K562 (cell line): ENCODE data around the gene LITAF. TPM values are rescaled to one million over a fixed set of nuclear protein-coding genes. Genes with fewer than 3 reads are reported as not detected.

Experiments
- TARDBP ChIP-seq: fragments of 450-650 bp; IDR thresholded peaks from 2 replicates; pipeline ENCODE4 v1.6.1; 2016
- ZNF124 ChIP-seq: sonication (generic); formaldehyde crosslinking; IDR thresholded peaks from 2 replicates; pipeline ENCODE4 v1.8.1; 2022; ENCODE audit warnings: missing genetic modification reagents
- polyA plus RNA-seq, 8 experiments: library from polyadenylated mRNA; depleted of rRNA in 4 of 8; stranded (reverse) in 5 of 8; unstranded in 3 of 8; fragments of >200 nt; fragmentation: Nextera tagmentation in 2 of 8; fragmentation: Illumina TruSeq in 1 of 8; extraction: Ambion mirVana in 2 of 8; extraction: Trizol in 1 of 8; gene quantifications; 2 replicates each; pipeline versions ENCODE4 v1.2.1 to v1.2.3, GENCODE V29; 2011 to 2014; ENCODE audit warnings: inconsistent platforms in 1 of 8, missing spikeins in 1 of 8
- total RNA-seq, 7 experiments: library from RNA; depleted of rRNA in 6 of 7; stranded (reverse); fragments of >200 nt in 6 of 7; fragmentation: Illumina TruSeq in 2 of 7; extraction: Trizol in 2 of 7; gene quantifications; 2 replicates each; pipeline versions ENCODE4 v1.2.1 to v1.2.3, GENCODE V29; 2011 to 2021; ENCODE audit warnings: low replicate concordance in 1 of 7
- TF ChIP-seq, protein P1 (sequence below): fragments of 450-650 bp; IDR thresholded peaks from 2 replicates; pipeline ENCODE4 v1.6.1; 2016; ENCODE audit warnings: mild to moderate bottlenecking, moderate library complexity
- TF ChIP-seq, protein P2 (sequence below): fragments of 250-450 bp; sonication (Bioruptor Pico); IDR thresholded peaks from 2 replicates; pipeline ENCODE4 v1.4.0; 2020; ENCODE audit warnings: mild to moderate bottlenecking, moderate library complexity
- TF ChIP-seq, protein P3 (sequence below): fragments of 450-650 bp; IDR thresholded peaks from 2 replicates; pipeline ENCODE4 v1.6.1; 2014; ENCODE audit warnings: low read depth, mild to moderate bottlenecking, moderate library complexity, borderline replicate concordance

LITAF gene
- total and polyA plus RNA-seq, 9 of the 15 experiments (the other 6 are each of a cell fraction or from before 2014, with no cell fraction given), result 4.1 to 17.8 (median 11.9) TPM

GRCh38 chr16:11557801-11558200, 28.9 kb downstream of the LITAF start (continued):
- TF ChIP-seq, protein P1, sequence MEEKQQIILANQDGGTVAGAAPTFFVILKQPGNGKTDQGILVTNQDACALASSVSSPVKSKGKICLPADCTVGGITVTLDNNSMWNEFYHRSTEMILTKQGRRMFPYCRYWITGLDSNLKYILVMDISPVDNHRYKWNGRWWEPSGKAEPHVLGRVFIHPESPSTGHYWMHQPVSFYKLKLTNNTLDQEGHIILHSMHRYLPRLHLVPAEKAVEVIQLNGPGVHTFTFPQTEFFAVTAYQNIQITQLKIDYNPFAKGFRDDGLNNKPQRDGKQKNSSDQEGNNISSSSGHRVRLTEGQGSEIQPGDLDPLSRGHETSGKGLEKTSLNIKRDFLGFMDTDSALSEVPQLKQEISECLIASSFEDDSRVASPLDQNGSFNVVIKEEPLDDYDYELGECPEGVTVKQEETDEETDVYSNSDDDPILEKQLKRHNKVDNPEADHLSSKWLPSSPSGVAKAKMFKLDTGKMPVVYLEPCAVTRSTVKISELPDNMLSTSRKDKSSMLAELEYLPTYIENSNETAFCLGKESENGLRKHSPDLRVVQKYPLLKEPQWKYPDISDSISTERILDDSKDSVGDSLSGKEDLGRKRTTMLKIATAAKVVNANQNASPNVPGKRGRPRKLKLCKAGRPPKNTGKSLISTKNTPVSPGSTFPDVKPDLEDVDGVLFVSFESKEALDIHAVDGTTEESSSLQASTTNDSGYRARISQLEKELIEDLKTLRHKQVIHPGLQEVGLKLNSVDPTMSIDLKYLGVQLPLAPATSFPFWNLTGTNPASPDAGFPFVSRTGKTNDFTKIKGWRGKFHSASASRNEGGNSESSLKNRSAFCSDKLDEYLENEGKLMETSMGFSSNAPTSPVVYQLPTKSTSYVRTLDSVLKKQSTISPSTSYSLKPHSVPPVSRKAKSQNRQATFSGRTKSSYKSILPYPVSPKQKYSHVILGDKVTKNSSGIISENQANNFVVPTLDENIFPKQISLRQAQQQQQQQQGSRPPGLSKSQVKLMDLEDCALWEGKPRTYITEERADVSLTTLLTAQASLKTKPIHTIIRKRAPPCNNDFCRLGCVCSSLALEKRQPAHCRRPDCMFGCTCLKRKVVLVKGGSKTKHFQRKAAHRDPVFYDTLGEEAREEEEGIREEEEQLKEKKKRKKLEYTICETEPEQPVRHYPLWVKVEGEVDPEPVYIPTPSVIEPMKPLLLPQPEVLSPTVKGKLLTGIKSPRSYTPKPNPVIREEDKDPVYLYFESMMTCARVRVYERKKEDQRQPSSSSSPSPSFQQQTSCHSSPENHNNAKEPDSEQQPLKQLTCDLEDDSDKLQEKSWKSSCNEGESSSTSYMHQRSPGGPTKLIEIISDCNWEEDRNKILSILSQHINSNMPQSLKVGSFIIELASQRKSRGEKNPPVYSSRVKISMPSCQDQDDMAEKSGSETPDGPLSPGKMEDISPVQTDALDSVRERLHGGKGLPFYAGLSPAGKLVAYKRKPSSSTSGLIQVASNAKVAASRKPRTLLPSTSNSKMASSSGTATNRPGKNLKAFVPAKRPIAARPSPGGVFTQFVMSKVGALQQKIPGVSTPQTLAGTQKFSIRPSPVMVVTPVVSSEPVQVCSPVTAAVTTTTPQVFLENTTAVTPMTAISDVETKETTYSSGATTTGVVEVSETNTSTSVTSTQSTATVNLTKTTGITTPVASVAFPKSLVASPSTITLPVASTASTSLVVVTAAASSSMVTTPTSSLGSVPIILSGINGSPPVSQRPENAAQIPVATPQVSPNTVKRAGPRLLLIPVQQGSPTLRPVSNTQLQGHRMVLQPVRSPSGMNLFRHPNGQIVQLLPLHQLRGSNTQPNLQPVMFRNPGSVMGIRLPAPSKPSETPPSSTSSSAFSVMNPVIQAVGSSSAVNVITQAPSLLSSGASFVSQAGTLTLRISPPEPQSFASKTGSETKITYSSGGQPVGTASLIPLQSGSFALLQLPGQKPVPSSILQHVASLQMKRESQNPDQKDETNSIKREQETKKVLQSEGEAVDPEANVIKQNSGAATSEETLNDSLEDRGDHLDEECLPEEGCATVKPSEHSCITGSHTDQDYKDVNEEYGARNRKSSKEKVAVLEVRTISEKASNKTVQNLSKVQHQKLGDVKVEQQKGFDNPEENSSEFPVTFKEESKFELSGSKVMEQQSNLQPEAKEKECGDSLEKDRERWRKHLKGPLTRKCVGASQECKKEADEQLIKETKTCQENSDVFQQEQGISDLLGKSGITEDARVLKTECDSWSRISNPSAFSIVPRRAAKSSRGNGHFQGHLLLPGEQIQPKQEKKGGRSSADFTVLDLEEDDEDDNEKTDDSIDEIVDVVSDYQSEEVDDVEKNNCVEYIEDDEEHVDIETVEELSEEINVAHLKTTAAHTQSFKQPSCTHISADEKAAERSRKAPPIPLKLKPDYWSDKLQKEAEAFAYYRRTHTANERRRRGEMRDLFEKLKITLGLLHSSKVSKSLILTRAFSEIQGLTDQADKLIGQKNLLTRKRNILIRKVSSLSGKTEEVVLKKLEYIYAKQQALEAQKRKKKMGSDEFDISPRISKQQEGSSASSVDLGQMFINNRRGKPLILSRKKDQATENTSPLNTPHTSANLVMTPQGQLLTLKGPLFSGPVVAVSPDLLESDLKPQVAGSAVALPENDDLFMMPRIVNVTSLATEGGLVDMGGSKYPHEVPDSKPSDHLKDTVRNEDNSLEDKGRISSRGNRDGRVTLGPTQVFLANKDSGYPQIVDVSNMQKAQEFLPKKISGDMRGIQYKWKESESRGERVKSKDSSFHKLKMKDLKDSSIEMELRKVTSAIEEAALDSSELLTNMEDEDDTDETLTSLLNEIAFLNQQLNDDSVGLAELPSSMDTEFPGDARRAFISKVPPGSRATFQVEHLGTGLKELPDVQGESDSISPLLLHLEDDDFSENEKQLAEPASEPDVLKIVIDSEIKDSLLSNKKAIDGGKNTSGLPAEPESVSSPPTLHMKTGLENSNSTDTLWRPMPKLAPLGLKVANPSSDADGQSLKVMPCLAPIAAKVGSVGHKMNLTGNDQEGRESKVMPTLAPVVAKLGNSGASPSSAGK, result no peak
- TF ChIP-seq, protein P2, sequence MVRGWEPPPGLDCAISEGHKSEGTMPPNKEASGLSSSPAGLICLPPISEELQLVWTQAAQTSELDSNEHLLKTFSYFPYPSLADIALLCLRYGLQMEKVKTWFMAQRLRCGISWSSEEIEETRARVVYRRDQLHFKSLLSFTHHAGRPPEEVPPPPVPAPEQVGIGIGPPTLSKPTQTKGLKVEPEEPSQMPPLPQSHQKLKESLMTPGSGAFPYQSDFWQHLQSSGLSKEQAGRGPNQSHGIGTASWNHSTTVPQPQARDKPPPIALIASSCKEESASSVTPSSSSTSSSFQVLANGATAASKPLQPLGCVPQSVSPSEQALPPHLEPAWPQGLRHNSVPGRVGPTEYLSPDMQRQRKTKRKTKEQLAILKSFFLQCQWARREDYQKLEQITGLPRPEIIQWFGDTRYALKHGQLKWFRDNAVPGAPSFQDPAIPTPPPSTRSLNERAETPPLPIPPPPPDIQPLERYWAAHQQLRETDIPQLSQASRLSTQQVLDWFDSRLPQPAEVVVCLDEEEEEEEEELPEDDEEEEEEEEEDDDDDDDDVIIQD (CRISPR knock-in tag), result no peak
- TF ChIP-seq, protein P3, sequence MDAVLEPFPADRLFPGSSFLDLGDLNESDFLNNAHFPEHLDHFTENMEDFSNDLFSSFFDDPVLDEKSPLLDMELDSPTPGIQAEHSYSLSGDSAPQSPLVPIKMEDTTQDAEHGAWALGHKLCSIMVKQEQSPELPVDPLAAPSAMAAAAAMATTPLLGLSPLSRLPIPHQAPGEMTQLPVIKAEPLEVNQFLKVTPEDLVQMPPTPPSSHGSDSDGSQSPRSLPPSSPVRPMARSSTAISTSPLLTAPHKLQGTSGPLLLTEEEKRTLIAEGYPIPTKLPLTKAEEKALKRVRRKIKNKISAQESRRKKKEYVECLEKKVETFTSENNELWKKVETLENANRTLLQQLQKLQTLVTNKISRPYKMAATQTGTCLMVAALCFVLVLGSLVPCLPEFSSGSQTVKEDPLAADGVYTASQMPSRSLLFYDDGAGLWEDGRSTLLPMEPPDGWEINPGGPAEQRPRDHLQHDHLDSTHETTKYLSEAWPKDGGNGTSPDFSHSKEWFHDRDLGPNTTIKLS, result no peak
- no peak for TF ChIP-seq ZNF124 (CRISPR knock-in tag)
- no peak for TF ChIP-seq TARDBP
- TF ChIP-seq, all 486 proteins: peak for 0
